Skeletal muscle cell (primary cell): ENCODE measurements around the gene SPEN.
A peak's percentile ranks its signal among the peaks of the same experiment; 100 is the strongest.
"Not testable (repeated sequence)": the region's sequence is repeated elsewhere in the genome, so short reads cannot be mapped to it uniquely, and the experiment has no call there.

Source experiments
- DNase-seq: peaks from one replicate; pipeline ENCODE4 v3.0.0-alpha.2; 2010; ENCODE audit warnings: low read depth
- H3K4me3 ChIP-seq: 2 replicates; pipeline ENCODE4 v1.5.1; 2011; ENCODE audit warnings: low read depth, mild to moderate bottlenecking, control low read depth, low read length, moderate library complexity

SPEN gene

DNA sequence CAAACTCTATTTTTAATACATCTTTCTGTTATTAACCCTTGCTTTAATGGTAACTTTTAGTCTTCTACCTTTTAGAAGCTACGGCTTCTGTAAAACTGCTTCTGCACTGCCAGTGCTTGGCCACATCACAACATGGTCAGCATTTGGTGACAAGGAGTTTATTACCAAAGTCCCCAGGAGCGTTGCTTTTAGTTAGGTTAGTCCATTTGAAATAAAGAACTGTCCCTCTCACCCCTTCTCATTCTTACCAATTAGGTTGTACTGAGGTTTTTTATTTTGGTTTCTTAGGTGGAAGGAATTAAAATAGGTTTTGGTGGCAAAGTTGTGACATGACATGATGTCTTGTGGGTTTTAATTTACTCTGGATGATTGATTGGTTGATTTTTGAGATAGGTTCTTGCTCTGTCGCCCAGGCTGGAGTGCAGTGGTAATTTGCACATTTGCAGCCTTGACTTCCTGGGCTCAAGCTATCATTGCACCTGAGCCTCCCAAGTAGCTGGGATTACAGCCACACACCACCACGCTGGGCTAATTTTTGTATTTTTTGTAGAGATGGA is 39.2 kb downstream of the SPEN start:
- H3K4me3 ChIP-seq, result peak overlapping the region; percentile 43
- DNase-seq, result no peak

- not testable (repeated sequence) for H3K4me3 ChIP-seq, DNase-seq
Observed at GRCh38 chr1:15892857-15893599, 45.5 kb downstream of the SPEN start.

DNA sequence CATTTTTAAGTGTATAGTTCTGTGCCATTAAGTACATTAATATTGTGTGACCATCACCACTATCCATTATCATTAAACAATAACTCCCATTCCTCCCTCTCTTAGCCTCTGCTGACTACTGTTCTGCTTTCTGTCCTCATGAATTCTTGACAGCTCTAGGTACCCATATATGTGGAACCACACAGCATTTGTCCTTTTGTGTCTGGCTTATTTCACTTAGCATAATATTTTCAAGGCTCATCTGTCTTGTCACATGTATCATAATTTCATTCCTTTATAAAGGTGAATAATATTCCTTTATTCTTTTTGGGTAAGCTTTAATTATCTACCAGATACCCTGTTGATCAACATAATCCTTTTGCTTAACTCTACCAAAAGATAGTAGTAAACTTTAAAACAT is 47.7 kb downstream of the SPEN start:
- no peak overlapping the region for H3K4me3 ChIP-seq
- DNase-seq, result no peak

GRCh38 chr1:15896841-15897610 is 49.5 kb downstream of the SPEN start:
- H3K4me3 ChIP-seq, result not testable (repeated sequence)

GRCh38 chr1:15899266-15899665 is 51.8 kb downstream of the SPEN start:
- H3K4me3 ChIP-seq, result no peak overlapping the region
- no peak for DNase-seq

More at GRCh38 chr1:15896841-15897610, 49.5 kb downstream of the SPEN start:
- not testable (repeated sequence) for DNase-seq

- no peak for DNase-seq
- no peak overlapping the region for H3K4me3 ChIP-seq
Observed at GRCh38 chr1:15900662-15901279, 53.3 kb downstream of the SPEN start.

DNA sequence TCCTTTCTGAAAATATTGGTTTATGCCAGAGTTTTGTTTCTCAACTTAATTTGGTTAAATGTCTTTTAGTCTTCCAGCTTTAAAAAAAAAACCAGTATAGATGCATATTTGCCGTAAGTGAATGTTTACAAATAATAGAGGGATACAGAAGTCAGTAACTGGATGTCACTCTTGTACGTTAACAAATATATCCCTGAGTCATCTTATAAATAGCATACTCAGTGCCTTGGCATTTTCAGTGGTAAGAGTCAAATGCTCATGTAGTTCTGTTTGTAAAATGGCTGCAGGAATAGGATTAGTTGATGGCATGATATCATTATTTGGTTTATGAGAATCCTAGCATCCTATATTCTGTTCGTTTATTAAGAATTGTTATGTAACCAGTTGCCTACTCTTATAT is 55.4 kb downstream of the SPEN start:
- DNase-seq, result no peak
- no peak overlapping the region for H3K4me3 ChIP-seq

GRCh38 chr1:15908597-15908996 is 61.1 kb downstream of the SPEN start:
- DNase-seq, result no peak
- H3K4me3 ChIP-seq, result no peak overlapping the region

GRCh38 chr1:15911141-15911540 is 63.6 kb downstream of the SPEN start:
- no peak for DNase-seq
- no peak overlapping the region for H3K4me3 ChIP-seq

DNA sequence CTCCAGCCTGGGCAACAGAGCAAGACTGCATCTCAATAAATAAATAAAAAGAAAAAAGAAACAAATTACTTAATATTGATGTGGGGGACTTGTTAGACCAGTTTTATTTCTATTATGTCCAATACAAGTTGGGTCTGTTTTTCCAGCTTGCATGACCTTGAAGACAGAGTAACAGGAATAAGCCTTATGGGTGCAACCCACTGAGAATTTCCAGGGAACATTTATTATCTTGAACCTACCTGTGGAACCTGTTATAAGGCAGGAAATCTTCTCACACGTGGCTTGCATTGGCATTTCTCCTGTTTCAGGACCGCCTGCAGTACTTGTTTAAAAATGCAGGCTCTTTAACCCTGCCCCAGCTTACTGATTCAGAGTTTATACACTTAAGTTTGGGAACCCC is 64.4 kb downstream of the SPEN start:
- no peak for DNase-seq
- no peak overlapping the region for H3K4me3 ChIP-seq

DNA sequence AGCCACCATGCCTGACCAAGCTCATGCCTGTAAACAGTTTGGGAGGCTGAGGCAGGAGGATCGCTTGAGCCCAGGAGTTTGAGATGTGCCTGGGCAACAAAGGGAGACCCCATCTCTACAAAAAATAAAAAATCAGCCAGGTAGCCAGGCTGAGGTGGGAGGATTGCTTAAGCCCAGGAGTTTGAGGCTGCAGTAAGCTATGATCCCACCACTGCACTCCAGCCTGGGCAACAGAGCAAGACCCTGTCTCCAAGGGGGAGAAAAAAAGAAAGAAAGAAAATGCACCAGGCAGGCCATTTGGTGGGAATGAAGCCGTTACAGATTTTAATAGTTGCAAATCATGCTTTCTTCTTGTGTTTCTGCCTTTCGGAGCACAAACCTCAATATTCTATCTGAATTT is 66.1 kb downstream of the SPEN start:
- DNase-seq, H3K4me3 ChIP-seq: not testable (repeated sequence)

GRCh38 chr1:15915991-15916390 is 68.5 kb downstream of the SPEN start:
- DNase-seq, result no peak
- no peak overlapping the region for H3K4me3 ChIP-seq

GRCh38 chr1:15916417-15916816 is 68.9 kb downstream of the SPEN start:
- H3K4me3 ChIP-seq, result no peak overlapping the region
- no peak for DNase-seq

DNA sequence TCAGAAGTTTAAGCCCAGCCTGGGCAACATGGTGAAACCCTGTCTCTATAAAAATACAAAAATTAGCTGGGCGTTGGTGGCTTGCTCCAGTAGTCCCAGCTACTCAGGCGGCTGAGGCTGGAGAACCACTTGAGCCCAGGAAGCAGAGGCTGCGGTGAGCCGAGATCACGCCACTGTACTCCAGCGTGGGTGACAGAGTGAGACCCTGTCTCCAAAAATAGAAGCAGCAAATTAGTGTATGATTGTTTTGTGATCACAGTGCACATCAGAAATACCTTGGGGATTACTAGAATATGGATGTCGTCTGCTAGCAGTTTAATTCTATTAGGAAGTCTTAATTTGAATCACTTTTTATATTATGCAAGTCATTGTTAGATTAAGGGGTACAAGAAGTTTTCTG is 69.4 kb downstream of the SPEN start:
- H3K4me3 ChIP-seq, result no peak overlapping the region
- no peak for DNase-seq

DNA sequence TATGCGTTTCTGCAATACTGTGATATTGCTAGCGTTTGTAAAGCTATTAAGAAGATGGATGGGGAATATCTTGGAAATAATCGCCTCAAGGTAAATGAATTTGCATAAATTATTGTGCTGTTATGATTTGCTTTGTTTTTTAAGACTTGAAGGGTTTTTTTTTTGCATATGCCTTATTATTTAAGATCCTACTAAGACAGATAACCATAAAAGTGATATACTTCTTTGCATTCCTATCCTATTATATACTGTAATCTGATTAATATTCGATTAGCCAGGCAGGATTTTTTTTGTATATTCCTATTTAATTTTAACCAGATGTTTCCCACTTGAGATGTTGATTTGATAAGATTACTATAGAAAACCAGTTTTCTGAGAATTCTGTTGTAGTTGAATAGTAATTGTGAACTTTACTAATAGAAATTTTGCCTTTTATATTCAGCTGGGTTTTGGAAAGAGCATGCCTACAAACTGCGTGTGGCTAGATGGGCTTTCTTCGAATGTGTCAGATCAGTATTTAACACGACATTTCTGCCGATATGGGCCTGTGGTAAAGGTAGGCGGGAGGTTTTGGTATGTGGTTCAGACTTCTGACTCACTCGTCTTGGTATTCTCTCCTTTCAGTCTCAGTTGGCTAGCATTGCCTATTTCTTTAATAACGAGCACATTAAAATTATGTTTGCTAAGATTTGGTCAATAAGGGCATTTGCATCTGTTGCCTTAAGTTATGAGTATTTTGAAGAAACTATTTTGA is 71.6 kb downstream of the SPEN start:
- no peak overlapping the region for H3K4me3 ChIP-seq
- no peak for DNase-seq

GRCh38 chr1:15923241-15923640 is 75.7 kb downstream of the SPEN start:
- DNase-seq, result no peak
- no peak overlapping the region for H3K4me3 ChIP-seq

DNA sequence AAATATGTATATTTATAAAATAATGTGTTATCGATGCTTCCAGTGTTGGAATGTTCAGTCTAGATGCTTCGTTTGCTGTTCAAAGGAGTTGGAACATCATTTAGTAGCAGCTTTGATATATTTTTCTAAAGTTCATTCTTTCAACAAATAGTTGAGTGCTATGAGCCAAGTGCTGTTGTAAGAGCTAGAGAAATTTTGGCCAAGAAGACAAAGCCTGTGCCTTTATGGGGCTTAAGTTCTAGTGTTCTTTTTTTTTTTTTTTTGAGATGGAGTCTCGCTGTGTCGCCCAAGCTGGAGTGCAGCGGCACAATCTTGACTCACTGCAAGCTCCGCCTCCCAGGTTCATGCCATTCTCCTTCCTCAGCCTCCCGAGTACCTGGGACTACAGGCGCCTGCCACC is 78.9 kb downstream of the SPEN start:
- H3K4me3 ChIP-seq, result not testable (repeated sequence)

DNA sequence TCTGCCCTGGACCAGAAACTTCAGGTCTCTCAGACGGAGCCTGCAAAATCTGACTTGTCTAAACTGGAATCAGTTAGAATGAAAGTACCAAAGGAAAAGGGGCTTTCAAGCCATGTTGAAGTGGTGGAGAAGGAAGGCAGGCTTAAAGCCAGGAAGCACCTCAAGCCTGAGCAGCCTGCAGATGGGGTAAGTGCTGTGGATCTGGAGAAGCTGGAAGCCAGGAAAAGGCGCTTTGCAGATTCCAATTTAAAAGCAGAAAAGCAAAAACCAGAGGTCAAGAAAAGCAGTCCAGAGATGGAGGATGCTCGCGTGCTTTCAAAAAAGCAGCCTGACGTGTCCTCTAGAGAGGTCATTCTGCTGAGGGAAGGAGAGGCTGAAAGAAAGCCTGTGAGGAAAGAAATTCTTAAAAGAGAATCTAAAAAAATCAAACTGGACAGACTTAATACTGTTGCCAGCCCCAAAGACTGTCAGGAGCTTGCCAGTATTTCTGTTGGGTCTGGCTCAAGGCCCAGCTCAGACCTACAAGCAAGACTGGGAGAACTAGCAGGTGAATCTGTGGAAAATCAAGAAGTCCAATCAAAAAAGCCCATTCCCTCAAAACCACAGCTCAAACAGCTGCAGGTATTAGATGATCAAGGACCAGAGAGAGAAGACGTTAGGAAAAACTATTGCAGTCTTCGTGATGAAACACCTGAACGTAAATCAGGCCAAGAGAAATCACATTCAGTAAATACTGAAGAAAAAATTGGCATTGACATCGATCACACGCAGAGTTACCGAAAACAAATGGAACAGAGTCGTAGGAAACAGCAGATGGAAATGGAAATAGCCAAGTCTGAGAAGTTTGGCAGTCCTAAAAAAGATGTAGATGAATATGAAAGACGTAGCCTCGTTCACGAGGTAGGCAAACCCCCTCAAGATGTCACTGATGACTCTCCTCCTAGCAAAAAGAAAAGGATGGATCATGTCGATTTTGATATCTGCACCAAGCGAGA is 81.8 kb downstream of the SPEN start:
- no peak for DNase-seq
- H3K4me3 ChIP-seq, result no peak overlapping the region

More for the DNA sequence above, 78.9 kb downstream of the SPEN start:
- not testable (repeated sequence) for DNase-seq
